ENCODE measurements around the gene MSH5.

The MSH5 gene

GRCh38 chr6:31762356-31762755 lies 22.6 kb downstream of the MSH5 start, which contains the start of gene SAPCD1:
Gene SAPCD1, plus strand, starts transcription at chr6:31762656. Its CDS starts 399 bp downstream, at chr6:31763055.
- DNase-seq = no peak

DNA sequence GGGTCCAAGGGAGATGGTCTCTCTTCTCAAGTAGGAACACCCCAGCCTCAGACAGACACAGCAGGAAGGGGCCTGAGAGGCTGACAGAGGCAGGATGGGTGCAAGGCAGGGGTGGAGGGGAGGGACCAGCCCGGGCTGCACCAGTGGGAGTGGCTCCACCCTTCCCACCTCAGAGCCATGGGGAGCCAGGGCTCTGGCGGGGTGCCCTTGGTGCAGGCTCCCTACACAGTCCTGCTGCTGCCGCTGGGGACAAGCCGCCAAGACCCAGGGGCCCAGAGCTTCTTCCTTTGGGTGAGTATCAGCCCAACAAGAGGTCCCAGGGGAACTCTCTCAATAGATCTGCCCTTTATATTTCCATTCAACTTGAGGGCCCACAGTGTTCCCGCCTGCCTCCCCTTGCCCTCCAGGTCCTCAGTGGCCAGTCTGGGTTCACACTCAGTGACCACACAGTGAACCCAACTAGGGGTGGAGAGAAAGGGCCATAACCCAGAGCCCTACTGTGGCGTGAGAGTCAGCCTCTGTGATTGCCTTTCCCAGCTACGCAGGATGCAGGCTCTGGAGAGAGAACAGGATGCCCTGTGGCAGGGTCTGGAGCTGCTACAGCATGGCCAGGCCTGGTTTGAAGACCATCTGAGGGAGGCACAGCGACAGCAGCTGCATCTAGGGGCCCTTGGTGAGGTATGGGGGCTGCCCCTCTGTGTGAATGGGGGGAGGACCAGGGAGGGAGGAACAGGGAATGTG lies 23.2 kb downstream of the MSH5 start:
- no peak for DNase-seq

DNA sequence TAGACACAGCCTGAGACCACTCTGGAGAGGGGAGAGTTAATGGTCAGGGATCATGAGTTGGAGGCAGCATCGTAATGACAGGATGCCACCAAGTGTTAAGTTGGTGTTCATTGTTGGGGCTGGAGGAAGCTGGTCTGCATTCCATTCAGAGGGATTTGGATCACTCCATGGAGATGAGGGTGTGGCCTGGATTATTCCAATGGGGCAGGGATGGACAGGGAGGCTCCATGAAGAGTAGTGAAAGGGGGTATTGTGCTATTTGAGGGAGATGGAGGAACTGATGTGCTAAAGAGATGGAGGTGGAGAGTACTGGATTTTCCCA lies 23.8 kb downstream of the MSH5 start:
- DNase-seq = no peak

DNA sequence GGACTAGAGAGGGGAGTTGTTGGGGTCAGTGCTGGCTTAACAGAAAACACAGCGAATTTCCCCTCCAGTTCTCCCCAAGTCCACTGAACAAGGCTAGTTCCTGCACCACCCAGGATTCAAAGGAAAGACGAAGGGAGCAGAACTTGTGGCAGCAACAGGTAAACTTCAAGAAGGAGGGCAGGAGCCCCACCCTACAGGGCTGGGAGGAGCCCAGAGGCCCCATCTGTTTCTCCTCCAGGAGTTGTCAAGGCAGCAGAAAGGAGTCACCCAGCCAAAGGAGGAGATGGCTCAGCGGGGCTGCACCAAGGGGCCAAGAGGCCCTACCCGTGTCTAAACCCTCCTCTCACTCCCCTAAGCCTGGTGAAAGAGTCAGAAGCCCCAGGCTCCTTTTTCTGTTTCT lies 24.4 kb downstream of the MSH5 start:
- no peak for DNase-seq

GRCh38 chr6:31765559-31765909 lies 25.7 kb downstream of the MSH5 start:
- DNase-seq = no peak

GRCh38 chr6:31765910-31766794 lies 26.3 kb downstream of the MSH5 start:
- DNase-seq = no peak

DNA sequence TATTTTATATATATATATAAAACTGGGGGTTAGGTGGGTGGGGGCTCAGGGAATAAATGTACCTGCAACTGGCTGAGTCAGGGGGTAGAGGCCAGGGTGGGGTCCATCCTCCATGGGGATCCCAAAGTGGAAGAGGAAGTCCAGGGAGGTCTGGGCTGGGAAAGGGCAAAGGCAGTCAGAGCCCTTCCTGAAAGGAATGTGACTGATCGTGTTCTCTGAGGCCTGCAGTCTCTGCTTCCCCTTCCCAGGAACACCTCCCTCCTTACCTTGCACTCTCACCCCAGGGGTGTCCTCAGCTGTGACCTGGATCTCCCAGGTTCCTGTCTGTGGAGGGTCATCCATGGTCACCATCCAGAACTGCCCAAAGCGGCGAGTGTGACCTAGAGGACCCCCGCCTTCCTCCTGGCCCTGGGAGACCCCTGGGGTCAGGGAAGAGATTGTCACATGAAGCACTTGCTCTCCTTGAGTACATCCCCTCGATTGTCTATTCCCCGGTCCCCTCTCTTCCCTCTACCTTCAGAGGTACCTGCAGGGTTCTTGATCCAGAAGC lies 27.4 kb downstream of the MSH5 start:
- no peak for DNase-seq

DNA sequence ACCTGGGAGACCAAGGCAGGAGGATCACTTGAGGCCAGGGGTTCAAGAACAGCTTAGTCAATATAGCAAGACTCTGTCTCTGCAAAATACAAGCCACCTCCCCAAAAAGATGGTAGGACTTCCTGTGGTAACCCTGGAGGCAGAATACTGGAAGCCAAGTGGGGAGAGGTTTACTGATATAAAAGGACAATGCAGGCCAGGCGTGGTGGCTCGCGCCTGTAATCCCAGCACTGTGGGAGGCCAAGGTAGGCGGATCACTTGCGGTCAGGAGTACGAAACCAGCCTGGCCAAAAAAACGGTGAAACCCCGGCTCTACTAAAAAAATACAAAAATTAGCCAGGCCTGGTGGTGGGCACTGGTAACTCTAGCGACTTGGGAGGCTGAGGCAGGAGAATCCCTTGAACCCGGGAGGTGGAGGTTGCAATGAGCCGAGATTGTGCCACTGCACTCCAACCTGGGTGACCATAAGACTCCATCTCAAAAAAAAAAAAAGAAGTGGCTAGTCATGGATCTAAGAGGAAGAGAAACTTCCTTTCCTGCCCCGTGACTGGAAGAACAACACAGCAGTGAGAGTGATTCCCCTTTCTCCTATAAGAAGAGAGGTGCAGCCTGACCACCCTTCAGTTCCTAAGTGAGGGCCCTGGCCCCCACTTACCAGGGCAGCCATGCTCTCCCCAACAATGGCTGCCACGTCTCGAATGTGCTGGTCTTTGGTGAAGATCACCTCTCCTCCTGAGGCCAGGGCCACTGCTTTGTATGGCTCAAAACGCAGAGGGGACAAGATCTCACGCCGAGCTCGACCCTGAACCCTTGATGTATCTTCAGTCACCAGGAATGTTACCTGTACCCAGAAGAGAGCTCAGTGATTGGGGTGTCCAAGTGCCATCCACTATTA lies 28.8 kb downstream of the MSH5 start:
- DNase-seq = no peak

GRCh38 chr6:31769684-31770371 lies 30.0 kb downstream of the MSH5 start:
- peak; percentile 91 for DNase-seq

DNA sequence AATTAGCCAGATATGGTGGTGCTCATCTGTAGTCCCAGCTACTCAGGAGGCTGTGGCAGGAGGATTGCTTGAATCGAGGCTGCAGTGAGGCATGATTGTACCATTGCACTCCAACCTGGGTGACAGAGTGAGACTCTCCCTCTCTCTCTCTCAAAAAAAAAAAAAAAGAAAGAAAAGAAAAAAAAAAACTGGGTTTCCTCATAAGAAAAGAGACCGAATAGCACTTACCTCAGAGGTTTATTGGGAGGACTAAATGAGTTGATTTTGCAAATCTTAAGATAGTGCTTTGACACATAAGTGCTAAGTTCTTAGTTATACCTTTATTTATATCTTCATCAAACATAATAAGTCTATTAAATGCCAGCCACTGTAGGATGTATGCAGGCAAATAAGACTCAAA lies 31.1 kb downstream of the MSH5 start:
- DNase-seq = no peak

- peak; percentile 36 for DNase-seq
Measured at GRCh38 chr6:31771992-31772358, 32.2 kb downstream of the MSH5 start.

DNA sequence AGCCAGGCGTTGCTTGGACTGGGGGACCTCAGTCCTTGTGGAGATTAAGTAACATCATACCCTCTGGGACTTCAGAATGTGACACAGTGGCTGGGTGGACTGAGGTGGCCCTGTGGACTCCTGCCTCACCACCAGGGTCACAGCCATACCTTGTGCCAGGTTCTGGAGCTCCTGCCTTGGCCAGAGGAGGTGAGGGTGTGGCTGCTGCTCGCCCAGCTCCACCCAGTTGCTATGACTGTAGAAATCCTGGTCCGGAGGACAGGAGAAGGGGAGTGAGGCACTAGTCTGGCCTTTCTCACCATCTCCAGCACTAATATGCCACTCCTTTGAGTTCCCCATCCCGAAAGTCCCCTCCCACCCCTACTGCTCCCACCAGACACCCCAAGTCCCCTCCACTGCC lies 35.4 kb downstream of the MSH5 start:
- no peak for DNase-seq

GRCh38 chr6:31775633-31776484 lies 36.1 kb downstream of the MSH5 start:
- DNase-seq = no peak

DNA sequence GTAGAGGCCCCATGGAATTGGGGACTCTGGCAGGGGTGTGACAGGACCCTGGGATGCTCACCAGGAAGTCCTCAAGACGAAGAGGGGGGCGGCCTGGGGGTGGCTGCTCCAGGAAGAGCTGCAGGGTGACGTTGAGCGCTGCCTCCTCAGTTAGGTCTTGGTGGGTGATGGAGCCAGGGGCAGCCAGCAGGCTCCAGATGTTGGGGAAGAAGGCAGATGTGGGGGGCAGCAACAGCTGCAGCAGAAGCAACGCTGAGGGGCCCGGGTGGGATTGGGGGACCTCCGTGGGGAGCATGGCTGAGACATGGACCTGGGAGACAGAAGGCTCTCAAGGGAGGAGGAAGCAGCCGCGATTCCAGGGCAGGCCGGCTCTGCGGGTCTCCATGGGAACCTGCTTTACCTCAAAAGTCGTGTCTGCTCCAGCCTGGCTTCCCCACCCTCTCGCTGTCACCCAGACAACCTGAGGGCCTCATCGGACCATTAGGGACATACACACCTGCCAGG lies 36.7 kb downstream of the MSH5 start:
- no peak for DNase-seq

DNA sequence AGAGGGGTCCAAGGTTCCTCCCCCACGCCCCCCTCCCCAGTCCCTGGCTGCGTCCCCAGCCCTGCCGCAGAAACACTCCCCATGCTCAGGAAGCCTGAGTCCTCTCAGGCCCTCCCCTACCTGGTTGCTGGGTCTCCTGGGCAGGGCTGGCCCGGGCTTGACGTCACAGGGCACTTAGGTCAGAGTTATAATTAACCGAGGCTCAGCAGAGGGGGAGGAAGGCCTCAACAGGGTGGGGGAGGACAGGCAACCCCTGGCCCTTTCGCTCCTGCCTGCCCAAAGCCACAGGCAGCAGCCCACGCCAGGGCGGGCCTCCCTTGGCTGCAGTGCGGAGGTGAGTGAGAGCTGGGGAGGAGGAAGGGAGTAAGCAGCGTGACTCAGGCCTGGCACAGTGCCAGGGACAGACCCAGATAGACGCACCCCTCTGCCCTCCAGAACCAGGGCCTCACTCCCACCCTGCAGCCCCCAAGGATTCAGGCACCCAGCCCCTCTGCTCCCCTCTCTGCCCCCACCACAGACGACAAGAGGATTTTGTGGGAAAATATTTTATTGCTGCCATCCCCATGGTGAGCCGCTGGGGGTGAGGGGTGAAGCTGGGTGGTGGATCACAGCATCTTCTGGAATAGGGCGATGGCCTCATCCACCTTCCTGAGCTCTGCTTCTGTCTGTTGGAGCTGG lies 37.3 kb downstream of the MSH5 start, which contains the start of gene VWA7:
Gene VWA7 (minus strand): TSS at position 340 of the 678 bp plus-strand sequence. CDS start 549 bp downstream, outside the sequence.
- peak; percentile 83 for DNase-seq

GRCh38 chr6:31777667-31778050 lies 37.9 kb downstream of the MSH5 start:
- DNase-seq = no peak

GRCh38 chr6:31778193-31778592 lies 38.4 kb downstream of the MSH5 start:
- no peak for DNase-seq

- no peak for DNase-seq
Measured at GRCh38 chr6:31778999-31779885, 39.4 kb downstream of the MSH5 start.

DNA sequence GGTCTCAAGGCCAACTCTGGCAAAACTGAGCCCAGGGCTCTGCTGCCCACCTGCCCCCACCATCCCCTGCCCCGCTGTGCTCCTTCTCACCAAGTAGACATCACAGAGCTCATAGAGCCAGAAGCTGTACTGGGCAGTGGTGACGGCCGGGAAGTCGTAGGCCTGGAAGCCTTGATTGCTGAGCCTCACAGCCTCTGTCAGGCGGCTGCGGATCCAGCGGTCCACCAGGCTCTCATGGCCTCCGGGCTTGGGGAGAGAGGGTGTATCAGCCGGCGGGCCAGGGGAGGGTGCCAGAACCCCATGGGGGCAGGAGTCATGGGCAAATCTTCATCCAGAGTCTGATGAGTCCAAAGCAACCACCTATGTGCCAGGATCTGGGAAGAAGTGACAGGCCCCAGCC lies 40.1 kb downstream of the MSH5 start:
- no peak for DNase-seq

Measured in activated CD4-positive, alpha-beta T cell treated with anti-CD3 and anti-CD28 coated beads for 48 hours (primary cell).